ENCODE data around the gene PUSL1. TPM values are rescaled to one million over a fixed set of nuclear protein-coding genes. Genes with fewer than 3 reads are reported as not detected.

PUSL1 gene
- total and polyA plus RNA-seq, 2 of the 13 experiments (the other 11 are each of a cell fraction or from before 2014, with no cell fraction given): 8.3 to 22.2 TPM

- TF ChIP-seq ZNF574 (CRISPR knock-in tag; IDR thresholded peaks at IDR 0.05) (peak; percentile 79), CAMTA2 (CRISPR knock-in tag; IDR thresholded peaks at IDR 0.05; ENCODE audit: borderline replicate concordance) (no peak), CTCF (CRISPR knock-in tag; IDR thresholded peaks at IDR 0.05) (peak; percentile 50), STAG1 (CRISPR knock-in tag; IDR thresholded peaks at IDR 0.05) (0 out of 2 replicates have a peak, but pooled peaks have one; percentile 24), CC2D1A (CRISPR knock-in tag; IDR thresholded peaks at IDR 0.05) (no peak), ZNF746 (CRISPR knock-in tag; IDR thresholded peaks at IDR 0.05) (no peak), ZMAT5 (CRISPR knock-in tag; IDR thresholded peaks at IDR 0.05; ENCODE audit: borderline replicate concordance, low read depth) (no peak), ZBTB7A (CRISPR knock-in tag; IDR thresholded peaks at IDR 0.05) (no peak), ZNF841 (CRISPR knock-in tag; IDR thresholded peaks at IDR 0.05; ENCODE audit: borderline replicate concordance) (no peak), AGO2 (optimal IDR thresholded peaks at IDR 0.05; ENCODE audit: low read depth, low read length) (peak; percentile 78), ZNF609 (CRISPR knock-in tag; IDR thresholded peaks at IDR 0.05; ENCODE audit: borderline replicate concordance) (no peak), ZNF687 (CRISPR knock-in tag; IDR thresholded peaks at IDR 0.05) (0 out of 2 replicates have a peak, but pooled peaks have one; percentile 21)
Observed at GRCh38 chr1:1299686-1300351, 8.6 kb upstream of the PUSL1 start (continued).

Data from HepG2 (cell line).